ENCODE measurements around the gene PLA2G15.

PLA2G15 gene

GRCh38 chr16:68265078-68265920 lies 20.1 kb downstream of the PLA2G15 start:
- TF ChIP-seq, protein P1, sequence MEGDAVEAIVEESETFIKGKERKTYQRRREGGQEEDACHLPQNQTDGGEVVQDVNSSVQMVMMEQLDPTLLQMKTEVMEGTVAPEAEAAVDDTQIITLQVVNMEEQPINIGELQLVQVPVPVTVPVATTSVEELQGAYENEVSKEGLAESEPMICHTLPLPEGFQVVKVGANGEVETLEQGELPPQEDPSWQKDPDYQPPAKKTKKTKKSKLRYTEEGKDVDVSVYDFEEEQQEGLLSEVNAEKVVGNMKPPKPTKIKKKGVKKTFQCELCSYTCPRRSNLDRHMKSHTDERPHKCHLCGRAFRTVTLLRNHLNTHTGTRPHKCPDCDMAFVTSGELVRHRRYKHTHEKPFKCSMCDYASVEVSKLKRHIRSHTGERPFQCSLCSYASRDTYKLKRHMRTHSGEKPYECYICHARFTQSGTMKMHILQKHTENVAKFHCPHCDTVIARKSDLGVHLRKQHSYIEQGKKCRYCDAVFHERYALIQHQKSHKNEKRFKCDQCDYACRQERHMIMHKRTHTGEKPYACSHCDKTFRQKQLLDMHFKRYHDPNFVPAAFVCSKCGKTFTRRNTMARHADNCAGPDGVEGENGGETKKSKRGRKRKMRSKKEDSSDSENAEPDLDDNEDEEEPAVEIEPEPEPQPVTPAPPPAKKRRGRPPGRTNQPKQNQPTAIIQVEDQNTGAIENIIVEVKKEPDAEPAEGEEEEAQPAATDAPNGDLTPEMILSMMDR (IDR thresholded peaks at IDR 0.05; ENCODE audit: unreplicated experiment in 3 of 3), result no peak
- peaks cover 14% of the 10 kb centered on the region for H3K27me3 Mint-ChIP-seq (ENCODE audit: low read depth)
- H3K4me3 Mint-ChIP-seq, result peak overlapping the region; percentile 94 to 96 (median 94)
- no peaks in the 10 kb centered on the region for H3K9me3 Mint-ChIP-seq
- H3K4me1 Mint-ChIP-seq, result peaks cover 27% of the 10 kb centered on the region
- peak overlapping the region; percentile 86 to 96 (median 90) for H3K27ac Mint-ChIP-seq
- no peaks in the 10 kb centered on the region for H3K36me3 Mint-ChIP-seq (ENCODE audit: low read depth)

GRCh38 chr16:68267612-68268405 lies 22.6 kb downstream of the PLA2G15 start:
- Mint-ChIP-seq H3K27ac (peak overlapping the region; percentile 72 to 86 (median 77)), H3K27me3 (ENCODE audit: low read depth) (peaks cover 11% of the 10 kb centered on the region), H3K9me3 (no peaks in the 10 kb centered on the region), H3K4me3 (peak overlapping the region; percentile 47 to 71 (median 61)), H3K36me3 (ENCODE audit: low read depth) (no peaks in the 10 kb centered on the region), H3K4me1 (peaks cover 27% of the 10 kb centered on the region)
- TF ChIP-seq, protein P1 (IDR thresholded peaks at IDR 0.05; ENCODE audit: unreplicated experiment in 3 of 3), result no peak

DNA sequence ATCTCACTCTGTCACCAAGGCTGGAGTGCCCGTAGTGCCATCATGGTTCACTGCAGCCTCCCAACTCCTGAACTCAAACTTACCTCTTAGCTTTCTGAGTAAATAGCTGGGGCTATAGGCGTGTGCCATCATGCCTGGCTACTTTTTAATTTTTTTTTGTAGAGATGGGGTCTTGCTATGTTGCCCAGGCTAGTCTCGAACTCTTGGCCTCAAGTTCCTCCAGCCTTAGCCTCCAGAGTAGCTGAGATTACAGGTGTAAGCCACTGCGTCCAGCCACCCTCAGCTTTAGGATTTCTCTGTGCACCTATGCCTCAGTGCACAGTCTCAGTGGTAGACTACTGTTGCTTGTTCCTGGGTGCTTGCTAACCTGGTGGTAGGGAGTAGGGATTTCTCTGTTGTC lies 24.6 kb downstream of the PLA2G15 start:
- no peaks in the 10 kb centered on the region for H3K27me3 Mint-ChIP-seq (ENCODE audit: low read depth)
- H3K27ac Mint-ChIP-seq, result no peak overlapping the region
- H3K4me3 Mint-ChIP-seq, result no peak overlapping the region
- H3K4me1 Mint-ChIP-seq, result peaks cover 32% of the 10 kb centered on the region
- peaks cover 5% of the 10 kb centered on the region for H3K36me3 Mint-ChIP-seq (ENCODE audit: low read depth)
- no peaks in the 10 kb centered on the region for H3K9me3 Mint-ChIP-seq
- TF ChIP-seq, protein P1 (IDR thresholded peaks at IDR 0.05; ENCODE audit: unreplicated experiment in 3 of 3), result no peak

DNA sequence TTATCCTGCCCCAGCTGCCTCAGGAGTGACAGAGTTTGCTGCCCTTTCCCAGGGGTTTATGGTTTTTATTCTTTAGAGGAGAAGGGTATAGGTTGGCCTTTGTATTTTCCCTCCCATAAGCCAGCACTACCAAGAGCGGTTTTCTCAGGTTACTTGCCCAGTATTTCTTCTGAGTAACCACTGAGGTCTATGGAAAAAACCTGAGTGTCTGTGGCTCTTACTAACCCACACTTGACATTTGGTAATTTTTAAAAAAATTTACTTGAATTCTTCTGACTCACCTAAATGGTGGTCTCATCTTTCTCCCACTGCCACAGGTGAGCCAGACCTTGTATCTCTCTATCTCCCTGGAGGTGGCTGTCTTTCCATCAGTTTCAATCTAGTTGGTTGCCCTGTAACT lies 25.2 kb downstream of the PLA2G15 start:
- H3K4me3 Mint-ChIP-seq, result no peak overlapping the region
- peaks cover 28% of the 10 kb centered on the region for H3K4me1 Mint-ChIP-seq
- no peak overlapping the region for H3K27ac Mint-ChIP-seq

DNA sequence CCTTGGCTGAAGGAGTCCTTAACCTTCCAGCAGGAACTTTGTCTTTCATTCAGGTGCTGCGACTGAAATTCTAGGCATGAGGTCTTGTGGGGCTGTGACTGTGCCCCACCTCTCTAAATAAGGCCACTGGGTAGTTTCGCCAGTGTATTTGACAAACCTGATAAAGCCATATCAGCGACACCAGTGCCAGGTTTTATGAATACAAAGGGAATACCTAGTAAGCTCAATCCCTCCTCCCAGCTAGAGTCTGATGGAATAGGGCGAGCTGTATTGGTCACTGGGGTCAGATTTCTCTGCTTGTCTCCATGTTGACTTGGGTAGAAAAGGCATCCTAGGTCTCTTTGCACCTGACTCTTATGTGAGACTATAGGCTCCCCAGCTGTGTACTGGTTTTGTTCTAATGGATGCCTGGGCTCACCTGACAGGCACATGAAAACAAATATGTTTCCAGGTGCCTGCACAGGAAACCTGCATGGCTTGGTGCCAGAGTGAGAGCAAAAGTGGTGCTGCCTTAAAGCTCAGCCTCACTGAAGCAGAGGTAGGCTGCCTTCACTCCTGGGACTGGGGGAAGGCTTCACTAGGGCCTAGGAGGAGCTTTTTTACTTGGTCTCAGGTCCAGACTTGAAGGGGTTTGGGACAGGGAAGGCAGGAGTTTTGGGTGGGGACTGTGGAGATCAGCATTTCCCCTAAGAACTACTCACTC lies 27.5 kb downstream of the PLA2G15 start:
- TF ChIP-seq, protein P1 (IDR thresholded peaks at IDR 0.05; ENCODE audit: unreplicated experiment in 3 of 3), result no peak
- Mint-ChIP-seq H3K9me3 (no peaks in the 10 kb centered on the region), H3K4me3 (no peak overlapping the region), H3K27me3 (ENCODE audit: low read depth) (no peaks in the 10 kb centered on the region), H3K4me1 (peaks cover 30% of the 10 kb centered on the region), H3K36me3 (ENCODE audit: low read depth) (peaks cover 10% of the 10 kb centered on the region), H3K27ac (no peak overlapping the region)

More for the DNA sequence above, 25.2 kb downstream of the PLA2G15 start:
- TF ChIP-seq, protein P1 (IDR thresholded peaks at IDR 0.05; ENCODE audit: unreplicated experiment in 3 of 3), result no peak
- Mint-ChIP-seq H3K36me3 (ENCODE audit: low read depth) (peaks cover 5% of the 10 kb centered on the region), H3K9me3 (no peaks in the 10 kb centered on the region), H3K27me3 (ENCODE audit: low read depth) (no peaks in the 10 kb centered on the region)
